CD4-positive, alpha-beta memory T cell (primary cell): Measurements from ENCODE around the gene CLDN25. TPM values are rescaled to one million over a fixed set of nuclear protein-coding genes. Genes with fewer than 3 reads are reported as not detected.

Source experiments
- CTCF ChIA-PET: fragments of 350-600 bp; sonication (Branson Sonifier 250); formaldehyde crosslinking; loops from one replicate; lab custom pipeline; 2021; ENCODE audit warnings: inconsistent platforms; ENCODE audit not compliant: partially characterized antibody; lab: Charles Lee
- POLR2A ChIA-PET: fragments of 350-600 bp; sonication (Branson Sonifier 250); formaldehyde crosslinking; loops from one replicate; lab custom pipeline; 2021; ENCODE audit not compliant: partially characterized antibody; lab: Charles Lee
- DNase-seq, 5 donors: peaks; one replicate each; pipeline versions ENCODE4 v3.0.0 to v3.0.0-alpha.2; 2020 to 2022; ENCODE audit warnings: mixed read lengths in 1 of 5
- H3K27ac ChIP-seq: one replicate; pipeline ENCODE4 v1.7.0; 2013; ENCODE audit warnings: low read depth, low read length
- H3K27me3 ChIP-seq: 2 replicates; pipeline ENCODE4 v1.7.0; 2013; ENCODE audit warnings: mild to moderate bottlenecking, low read length, moderate library complexity; ENCODE audit not compliant: insufficient read depth
- H3K36me3 ChIP-seq: 2 replicates; pipeline ENCODE4 v1.7.0; 2013; ENCODE audit warnings: mild to moderate bottlenecking, low read length, moderate library complexity; ENCODE audit not compliant: insufficient read depth
- H3K4me1 ChIP-seq: 2 replicates; pipeline ENCODE4 v1.7.0; 2013; ENCODE audit warnings: mild to moderate bottlenecking, low read length, moderate library complexity; ENCODE audit not compliant: insufficient read depth
- H3K4me3 ChIP-seq, 2 donors: one replicate each; pipeline ENCODE4 v1.7.0; 2013; ENCODE audit warnings: low read length in 2 of 2, mild to moderate bottlenecking in 1 of 2
- H3K9me3 ChIP-seq, 2 donors: one replicate each; pipeline ENCODE4 v1.7.0; 2013; ENCODE audit warnings: low read length in 2 of 2, control low read depth in 1 of 2; ENCODE audit not compliant: control insufficient read depth in 1 of 2
- H3K27ac Mint-ChIP-seq, 7 donors: one replicate each; pipeline ENCODE4 v1.8.0; 2020 to 2021; ENCODE audit warnings: mixed read lengths in 7 of 7, mild to moderate bottlenecking in 6 of 7, inconsistent platforms in 3 of 7, moderate library complexity in 3 of 7
- H3K27me3 Mint-ChIP-seq, 2 donors: one replicate each; pipeline ENCODE4 v1.8.0; 2020 to 2021; ENCODE audit warnings: mixed read lengths in 2 of 2
- H3K36me3 Mint-ChIP-seq, 2 donors: one replicate each; pipeline ENCODE4 v1.8.0; 2020 to 2021; ENCODE audit warnings: mixed read lengths in 2 of 2, inconsistent platforms in 1 of 2, mild to moderate bottlenecking in 1 of 2
- H3K4me1 Mint-ChIP-seq, 4 donors: one replicate each; pipeline ENCODE4 v1.8.0; 2020 to 2021; ENCODE audit warnings: mixed read lengths in 4 of 4, mild to moderate bottlenecking in 1 of 4
- H3K4me3 Mint-ChIP-seq, 8 donors: one replicate each; pipeline ENCODE4 v1.8.0; 2020 to 2021; ENCODE audit warnings: mixed read lengths in 8 of 8, mild to moderate bottlenecking in 7 of 8, moderate library complexity in 6 of 8, inconsistent platforms in 3 of 8
- H3K9me3 Mint-ChIP-seq, 8 donors: one replicate each; pipeline ENCODE4 v1.8.0; 2020 to 2021; ENCODE audit warnings: mixed read lengths in 8 of 8, mild to moderate bottlenecking in 5 of 8, inconsistent platforms in 3 of 8, moderate library complexity in 1 of 8
- intact Hi-C: fragments of 100-400 bp; cut with micrococcal nuclease; formaldehyde crosslinking; loops from one replicate; pipeline ENCODE4 v1.15.1; 2023
- polyA plus RNA-seq, 2 donors: library from polyadenylated mRNA; unstranded; fragments of 300-500 nt; fragmentation: Illumina TruSeq; gene quantifications; one replicate each; pipeline ENCODE4 v1.2.3, GENCODE V29; 2021
- total RNA-seq, 2 experiments: library from RNA; stranded (reverse); gene quantifications; one replicate each; pipeline ENCODE4 v1.2.3, GENCODE V29; 2021

The CLDN25 gene
- total and polyA plus RNA-seq, 4 experiments from 2014 or later: not detected

GRCh38 chr11:113764527-113765219 is 14.9 kb upstream of the CLDN25 start:
- H3K4me1 ChIP-seq: no peaks in the 10 kb centered on the region
- ChIA-PET POLR2A (interaction anchor here (0.6 kb wide), 1 partner anchor 654 kb away, joined by 4 read pairs; no protein-coding TSS in a partner anchor), CTCF (interaction anchor here (0.9 kb wide), 1 partner anchor 220 kb away, joined by 3 read pairs; no protein-coding TSS in a partner anchor)
- Mint-ChIP-seq H3K4me1 (peaks cover 19 to 28% (median 25%) of the 10 kb centered on the region in 4 donors), H3K9me3 (peaks cover 0 to 1% (median 0%) of the 10 kb centered on the region in 8 donors), H3K27me3 (no peaks in the 10 kb centered on the region), H3K27ac (peak overlapping the region in 1 of 7 donors; percentile 48), H3K4me3 (no peak overlapping the region), H3K36me3 (peaks cover 45 to 59% of the 10 kb centered on the region in 2 donors)
- H3K9me3 ChIP-seq: no peaks in the 10 kb centered on the region
- H3K36me3 ChIP-seq: peaks cover 4% of the 10 kb centered on the region
- H3K27me3 ChIP-seq: no peaks in the 10 kb centered on the region
- H3K27ac ChIP-seq: no peak overlapping the region
- intact Hi-C loops: no loop called here
- no peak for DNase-seq
- H3K4me3 ChIP-seq: no peak overlapping the region

- Histone ChIP-seq H3K36me3 (no peaks in the 10 kb centered on the region), H3K9me3 (no peaks in the 10 kb centered on the region), H3K4me3 (no peak overlapping the region), H3K4me1 (peaks cover 19% of the 10 kb centered on the region), H3K27me3 (no peaks in the 10 kb centered on the region), H3K27ac (no peak overlapping the region)
- H3K36me3 Mint-ChIP-seq: peaks cover 18 to 30% of the 10 kb centered on the region in 2 donors
- H3K27me3 Mint-ChIP-seq: no peaks in the 10 kb centered on the region
- peaks cover 0 to 3% (median 0%) of the 10 kb centered on the region in 8 donors for H3K9me3 Mint-ChIP-seq
- peak overlapping the region; percentile 59 to 99 (median 96) for H3K4me3 Mint-ChIP-seq
- ChIA-PET CTCF (no interaction called here), POLR2A (no interaction called here)
- DNase-seq: no peak
- H3K27ac Mint-ChIP-seq: peak overlapping the region in 4 of 7 donors; percentile 5 to 88 (median 65)
- intact Hi-C loops: loop anchor here (2.0 to 10.0 kb wide), 5 partner anchors 105 to 1545 kb away; partner anchors contain the start of genes PTS, TTC12 and USP28
- peaks cover 20 to 42% (median 30%) of the 10 kb centered on the region in 4 donors for H3K4me1 Mint-ChIP-seq
Measured at GRCh38 chr11:113771964-113772363, 7.6 kb upstream of the CLDN25 start.

- H3K9me3 Mint-ChIP-seq: peaks cover 0 to 2% (median 0%) of the 10 kb centered on the region in 8 donors
- H3K4me3 Mint-ChIP-seq: peak overlapping the region; percentile 89 to 99 (median 98)
- Histone ChIP-seq H3K27ac (peak overlapping the region; percentile 62), H3K27me3 (no peaks in the 10 kb centered on the region), H3K4me1 (peaks cover 19% of the 10 kb centered on the region), H3K9me3 (no peaks in the 10 kb centered on the region), H3K36me3 (no peaks in the 10 kb centered on the region), H3K4me3 (peak overlapping the region; percentile 64 to 91)
- POLR2A ChIA-PET: interaction anchor here (0.6 to 1.0 kb wide), 2 partner anchors 9 to 279 kb away, joined by 3 read pairs; no protein-coding TSS in a partner anchor
- CTCF ChIA-PET: interaction anchor here (1.1 kb wide), 1 partner anchor 27 kb away, joined by 5 read pairs; no protein-coding TSS in a partner anchor
- DNase-seq: peak in 1 of 5 donors; percentile 2
- peaks cover 0 to 3% of the 10 kb centered on the region in 2 donors for H3K27me3 Mint-ChIP-seq
- H3K36me3 Mint-ChIP-seq: peaks cover 8 to 20% of the 10 kb centered on the region in 2 donors
- H3K27ac Mint-ChIP-seq: peak overlapping the region; percentile 88 to 98 (median 96)
- intact Hi-C loops: loop anchor here (2.0 to 10.0 kb wide), 5 partner anchors 104 to 1546 kb away; partner anchors contain the start of genes PTS, TTC12 and USP28
- peaks cover 12 to 32% (median 22%) of the 10 kb centered on the region in 4 donors for H3K4me1 Mint-ChIP-seq
Measured at GRCh38 chr11:113773092-113773415, 6.5 kb upstream of the CLDN25 start.

- peaks cover 5 to 16% of the 10 kb centered on the region in 2 donors for H3K36me3 Mint-ChIP-seq
- H3K4me3 ChIP-seq: peak within 1 kb of the TSS; percentile 64 to 91
- peak within 1 kb of the TSS; percentile 88 to 98 (median 96) for H3K27ac Mint-ChIP-seq
- peaks cover 12 to 31% (median 22%) of the 10 kb centered on the region in 4 donors for H3K4me1 Mint-ChIP-seq
- peak; percentile 90 to 92 (median 92) for DNase-seq
- ChIA-PET POLR2A (interaction anchor here (0.6 to 1.0 kb wide), 2 partner anchors 9 to 279 kb away, joined by 3 read pairs; no protein-coding TSS in a partner anchor), CTCF (interaction anchor here (1.1 kb wide), 1 partner anchor 26 kb away, joined by 5 read pairs; no protein-coding TSS in a partner anchor)
- H3K4me1 ChIP-seq: peaks cover 19% of the 10 kb centered on the region
- H3K4me3 Mint-ChIP-seq: peak within 1 kb of the TSS; percentile 89 to 99 (median 98)
- no peaks in the 10 kb centered on the region for H3K36me3 ChIP-seq
- H3K27ac ChIP-seq: peak within 1 kb of the TSS; percentile 62
- H3K9me3 ChIP-seq: no peaks in the 10 kb centered on the region
- intact Hi-C loops: loop anchor here (1.0 to 10.0 kb wide), 7 partner anchors 104 to 1547 kb away; partner anchors contain the start of genes C11orf71, PTS, RBM7 and TTC12
- no peaks in the 10 kb centered on the region for H3K27me3 ChIP-seq
- H3K27me3 Mint-ChIP-seq: peaks cover 0 to 3% of the 10 kb centered on the region in 2 donors
- H3K9me3 Mint-ChIP-seq: peaks cover 0 to 2% (median 0%) of the 10 kb centered on the region in 8 donors
Measured at GRCh38 chr11:113773416-113774173, 6.0 kb upstream of the CLDN25 start, which contains the start of gene ZW10. Gene ZW10 (minus strand): TSS chr11:113773692. CDS start chr11:113773666, 26 bp downstream.

- POLR2A ChIA-PET: interaction anchor here (1.0 kb wide), 1 partner anchor 8 kb away, joined by 3 read pairs; no protein-coding TSS in a partner anchor
- peaks cover 0 to 3% of the 10 kb centered on the region in 2 donors for H3K27me3 Mint-ChIP-seq
- Histone ChIP-seq H3K27me3 (no peaks in the 10 kb centered on the region), H3K4me1 (peaks cover 19% of the 10 kb centered on the region), H3K4me3 (peak overlapping the region; percentile 64 to 91), H3K27ac (peak overlapping the region; percentile 62), H3K9me3 (no peaks in the 10 kb centered on the region), H3K36me3 (no peaks in the 10 kb centered on the region)
- peaks cover 0 to 2% (median 0%) of the 10 kb centered on the region in 8 donors for H3K9me3 Mint-ChIP-seq
- peak overlapping the region; percentile 88 to 98 (median 96) for H3K27ac Mint-ChIP-seq
- peaks cover 0 to 13% of the 10 kb centered on the region in 2 donors for H3K36me3 Mint-ChIP-seq
- H3K4me1 Mint-ChIP-seq: peaks cover 10 to 28% (median 22%) of the 10 kb centered on the region in 4 donors
- peak overlapping the region; percentile 89 to 99 (median 98) for H3K4me3 Mint-ChIP-seq
- intact Hi-C loops: loop anchor here (1.0 to 10.0 kb wide), 5 partner anchors 103 to 1489 kb away; partner anchors contain the start of genes C11orf71, RBM7 and USP28
- DNase-seq: no peak
- CTCF ChIA-PET: no interaction called here
Measured at GRCh38 chr11:113774174-113774503, 5.5 kb upstream of the CLDN25 start.

GRCh38 chr11:113778111-113778910 is 1.3 kb upstream of the CLDN25 start:
- Mint-ChIP-seq H3K4me1 (peaks cover 2 to 11% (median 5%) of the 10 kb centered on the region in 4 donors), H3K4me3 (no peak overlapping the region), H3K27ac (peak overlapping the region in 1 of 7 donors; percentile 37), H3K27me3 (peaks cover 9 to 14% of the 10 kb centered on the region in 2 donors), H3K9me3 (peaks cover 0 to 2% (median 0%) of the 10 kb centered on the region in 8 donors), H3K36me3 (peaks cover 0 to 6% of the 10 kb centered on the region in 2 donors)
- no peaks in the 10 kb centered on the region for H3K9me3 ChIP-seq
- H3K36me3 ChIP-seq: no peaks in the 10 kb centered on the region
- peaks cover 4% of the 10 kb centered on the region for H3K4me1 ChIP-seq
- H3K4me3 ChIP-seq: no peak overlapping the region
- DNase-seq: no peak
- ChIA-PET POLR2A (no interaction called here), CTCF (interaction anchor here (0.8 kb wide), 1 partner anchor 18 kb away, joined by 3 read pairs; no protein-coding TSS in a partner anchor)
- intact Hi-C loops: loop anchor here (10.0 kb wide), 2 partner anchors 386 to 1494 kb away; no protein-coding TSS in a partner anchor
- H3K27me3 ChIP-seq: no peaks in the 10 kb centered on the region
- H3K27ac ChIP-seq: no peak overlapping the region
